ENCODE data around the gene PRPF6. TPM values are rescaled to one million over a fixed set of nuclear protein-coding genes. Genes with fewer than 3 reads are reported as not detected.

Gene PRPF6
- total and polyA plus RNA-seq, 2 of the 13 experiments (the other 11 are each of a cell fraction or from before 2014, with no cell fraction given): 63.7 to 101 TPM

GRCh38 chr20:63957690-63958441, 23.1 kb upstream of the PRPF6 start (continued):
- TF ChIP-seq HNF4G (IDR thresholded peaks at IDR 0.05; ENCODE audit: borderline replicate concordance, low read depth, low read length): peak; percentile 45; the same call in 1 of the 2 replicates
- TF ChIP-seq HNF4G (CRISPR knock-in tag; IDR thresholded peaks at IDR 0.05; ENCODE audit: borderline replicate concordance, low read depth): no peak
- no peak for TF ChIP-seq IKZF4 (CRISPR knock-in tag; IDR thresholded peaks at IDR 0.05; ENCODE audit: borderline replicate concordance, low read depth, not compliant biosample characterization)
- no peak for TF ChIP-seq THAP11 (CRISPR knock-in tag; IDR thresholded peaks at IDR 0.05)
- no peak for TF ChIP-seq MTF1 (CRISPR knock-in tag; IDR thresholded peaks at IDR 0.05)
- no peak for TF ChIP-seq POLR2A (IDR thresholded peaks at IDR 0.05; ENCODE audit: insufficient read depth in 1 of 2, low read depth in 2 of 2, low read length in 2 of 2)
- TF ChIP-seq HOXD1 (CRISPR knock-in tag; IDR thresholded peaks at IDR 0.05): peak; percentile 63; the same call in 1 of the 2 replicates
- no peak for TF ChIP-seq SALL1 (CRISPR knock-in tag; IDR thresholded peaks at IDR 0.05)
- TF ChIP-seq AHR (CRISPR knock-in tag; IDR thresholded peaks at IDR 0.05): peak; percentile 34; the same call in 1 of the 2 replicates
- no peak for TF ChIP-seq ZNF749 (CRISPR knock-in tag; IDR thresholded peaks at IDR 0.05; ENCODE audit: borderline replicate concordance)
- TF ChIP-seq CHD2 (IDR thresholded peaks at IDR 0.05; ENCODE audit: low read depth, low read length): peak; percentile 14; the same call in 1 of the 2 replicates
- TF ChIP-seq CHD4 (IDR thresholded peaks at IDR 0.05; ENCODE audit: borderline replicate concordance, low read length): no peak
- TF ChIP-seq ZFP82 (CRISPR knock-in tag; IDR thresholded peaks at IDR 0.05; ENCODE audit: borderline replicate concordance): no peak
- no peak for TF ChIP-seq KLF15 (CRISPR knock-in tag; IDR thresholded peaks at IDR 0.05; ENCODE audit: borderline replicate concordance)
- TF ChIP-seq GATA4 (IDR thresholded peaks at IDR 0.05; ENCODE audit: borderline replicate concordance, low read depth): no peak
- no peak for TF ChIP-seq ONECUT2 (CRISPR knock-in tag; IDR thresholded peaks at IDR 0.05)
- TF ChIP-seq POLR2AphosphoS2 (IDR thresholded peaks at IDR 0.05; ENCODE audit: low read depth, low read length): no peak
- no peak for TF ChIP-seq ZNF766 (CRISPR knock-in tag; IDR thresholded peaks at IDR 0.05; ENCODE audit: borderline replicate concordance)
- TF ChIP-seq MED8 (CRISPR knock-in tag; IDR thresholded peaks at IDR 0.05; ENCODE audit: insufficient replicate concordance): no peak
- no peak for TF ChIP-seq ZBTB40 (IDR thresholded peaks at IDR 0.05)
- no peak for TF ChIP-seq ZBTB40 (CRISPR knock-in tag; IDR thresholded peaks at IDR 0.05)
- 0 out of 2 replicates have a peak, but pooled peaks have one; percentile 27 for TF ChIP-seq JUND (CRISPR knock-in tag; IDR thresholded peaks at IDR 0.05)
- TF ChIP-seq MXD3 (CRISPR knock-in tag; IDR thresholded peaks at IDR 0.05): no peak

Measured in HepG2 (cell line).